Stomach smooth muscle (tissue), 2 donors: ENCODE measurements around the gene CD82.

ENCODE experiments used
- H3K27ac ChIP-seq: one replicate; pipeline ENCODE4 v1.7.0; 2013; ENCODE audit warnings: mild to moderate bottlenecking, low read length, inconsistent platforms
- H3K27me3 ChIP-seq, 2 donors: one replicate each; pipeline ENCODE4 v1.7.0; 2013; ENCODE audit warnings: low read length in 2 of 2; ENCODE audit not compliant: insufficient read depth in 2 of 2, control insufficient read depth in 1 of 2
- H3K36me3 ChIP-seq, 2 donors: one replicate each; pipeline ENCODE4 v1.7.0; 2013; ENCODE audit warnings: low read length in 2 of 2; ENCODE audit not compliant: control insufficient read depth in 2 of 2, insufficient read depth in 2 of 2
- H3K4me1 ChIP-seq: one replicate; pipeline ENCODE4 v1.7.0; 2013; ENCODE audit warnings: low read length; ENCODE audit not compliant: control insufficient read depth, insufficient read depth
- H3K4me3 ChIP-seq, 2 donors: one replicate each; pipeline ENCODE4 v1.7.0; 2013; ENCODE audit warnings: low read length in 2 of 2
- H3K9ac ChIP-seq, 2 donors: one replicate each; pipeline ENCODE4 v1.7.0; 2013; ENCODE audit warnings: low read length in 2 of 2, mild to moderate bottlenecking in 1 of 2
- H3K9me3 ChIP-seq, 2 donors: one replicate each; pipeline ENCODE4 v1.7.0; 2013; ENCODE audit warnings: low read length in 2 of 2; ENCODE audit not compliant: control insufficient read depth in 2 of 2
- donor health status: healthy.
- donor health status: Pancreatic carcinoma.

The CD82 gene

GRCh38 chr11:44576656-44577055, 11.2 kb downstream of the CD82 start:
- no peaks in the 10 kb centered on the region for H3K4me1 ChIP-seq
- no peak overlapping the region for H3K9ac ChIP-seq
- no peak overlapping the region for H3K4me3 ChIP-seq
- H3K36me3 ChIP-seq = no peaks in the 10 kb centered on the region
- H3K9me3 ChIP-seq = no peaks in the 10 kb centered on the region
- H3K27ac ChIP-seq = no peak overlapping the region
- no peaks in the 10 kb centered on the region for H3K27me3 ChIP-seq

GRCh38 chr11:44577231-44577830, 11.9 kb downstream of the CD82 start:
- no peaks in the 10 kb centered on the region for H3K9me3 ChIP-seq
- H3K4me1 ChIP-seq = no peaks in the 10 kb centered on the region
- H3K27me3 ChIP-seq = no peaks in the 10 kb centered on the region
- no peaks in the 10 kb centered on the region for H3K36me3 ChIP-seq
- no peak overlapping the region for H3K27ac ChIP-seq
- no peak overlapping the region for H3K9ac ChIP-seq
- no peak overlapping the region for H3K4me3 ChIP-seq

DNA sequence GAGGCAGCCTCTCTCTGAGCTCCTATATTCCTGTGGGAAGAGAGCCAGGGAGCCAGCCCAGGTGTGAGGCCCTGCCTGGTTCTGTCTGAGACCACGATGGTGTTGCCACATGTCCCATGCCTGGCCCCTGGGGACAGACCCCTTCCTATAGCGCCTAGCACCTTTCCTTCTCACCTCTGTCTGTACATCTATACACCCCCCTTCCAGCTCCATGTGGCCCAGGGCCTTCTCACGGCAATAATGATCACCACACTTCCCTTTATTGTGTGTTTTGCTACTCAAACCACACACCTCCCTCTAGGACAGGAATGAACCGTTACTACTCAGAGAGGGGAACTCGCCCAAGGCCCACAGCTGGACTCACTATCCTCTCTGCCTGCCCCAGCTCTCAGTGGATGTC, 12.8 kb downstream of the CD82 start:
- Histone ChIP-seq H3K36me3 (no peaks in the 10 kb centered on the region), H3K4me3 (no peak overlapping the region), H3K27ac (no peak overlapping the region), H3K4me1 (no peaks in the 10 kb centered on the region), H3K9me3 (peaks cover 0 to 9% of the 10 kb centered on the region in 2 donors), H3K27me3 (no peaks in the 10 kb centered on the region), H3K9ac (no peak overlapping the region)

- Histone ChIP-seq H3K4me3 (no peak overlapping the region), H3K36me3 (no peaks in the 10 kb centered on the region), H3K9ac (no peak overlapping the region), H3K9me3 (peaks cover 0 to 11% of the 10 kb centered on the region in 2 donors), H3K4me1 (no peaks in the 10 kb centered on the region), H3K27me3 (no peaks in the 10 kb centered on the region), H3K27ac (no peak overlapping the region)
Observed at GRCh38 chr11:44579302-44579761, 13.9 kb downstream of the CD82 start.

DNA sequence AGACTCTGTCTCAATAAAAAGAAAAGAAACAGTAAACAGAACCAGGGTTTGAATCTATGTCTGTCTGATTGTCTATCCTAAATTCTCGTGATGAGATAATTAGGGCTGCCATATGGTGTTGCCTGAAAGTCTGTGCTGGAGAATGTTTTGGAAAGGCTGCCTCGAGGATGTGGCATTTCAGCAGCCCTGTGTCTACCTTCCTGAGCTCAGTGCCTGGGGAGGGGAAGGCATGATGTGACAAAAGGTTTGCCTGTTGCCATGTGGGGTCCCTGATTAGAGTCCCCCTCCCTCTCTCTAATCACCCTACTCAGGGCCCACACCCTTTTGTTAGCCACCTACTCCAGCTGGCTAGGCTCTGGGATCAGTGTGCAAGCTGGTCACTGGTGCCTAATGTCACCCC, 15.2 kb downstream of the CD82 start:
- no peak overlapping the region for H3K27ac ChIP-seq
- no peak overlapping the region for H3K4me3 ChIP-seq
- peaks cover 0 to 11% of the 10 kb centered on the region in 2 donors for H3K9me3 ChIP-seq
- H3K27me3 ChIP-seq = no peaks in the 10 kb centered on the region
- no peaks in the 10 kb centered on the region for H3K36me3 ChIP-seq
- peaks cover 13% of the 10 kb centered on the region for H3K4me1 ChIP-seq
- no peak overlapping the region for H3K9ac ChIP-seq

- Histone ChIP-seq H3K27ac (no peak overlapping the region), H3K36me3 (no peaks in the 10 kb centered on the region), H3K4me3 (no peak overlapping the region), H3K9ac (no peak overlapping the region), H3K4me1 (peaks cover 13% of the 10 kb centered on the region), H3K27me3 (no peaks in the 10 kb centered on the region), H3K9me3 (peaks cover 0 to 11% of the 10 kb centered on the region in 2 donors)
Observed at GRCh38 chr11:44581246-44581645, 15.8 kb downstream of the CD82 start.

- no peak overlapping the region for H3K27ac ChIP-seq
- no peak overlapping the region for H3K9ac ChIP-seq
- peaks cover 0 to 11% of the 10 kb centered on the region in 2 donors for H3K9me3 ChIP-seq
- H3K4me1 ChIP-seq = peaks cover 13% of the 10 kb centered on the region
- H3K36me3 ChIP-seq = no peaks in the 10 kb centered on the region
- no peaks in the 10 kb centered on the region for H3K27me3 ChIP-seq
- no peak overlapping the region for H3K4me3 ChIP-seq
Observed at GRCh38 chr11:44582641-44583352, 17.3 kb downstream of the CD82 start.

DNA sequence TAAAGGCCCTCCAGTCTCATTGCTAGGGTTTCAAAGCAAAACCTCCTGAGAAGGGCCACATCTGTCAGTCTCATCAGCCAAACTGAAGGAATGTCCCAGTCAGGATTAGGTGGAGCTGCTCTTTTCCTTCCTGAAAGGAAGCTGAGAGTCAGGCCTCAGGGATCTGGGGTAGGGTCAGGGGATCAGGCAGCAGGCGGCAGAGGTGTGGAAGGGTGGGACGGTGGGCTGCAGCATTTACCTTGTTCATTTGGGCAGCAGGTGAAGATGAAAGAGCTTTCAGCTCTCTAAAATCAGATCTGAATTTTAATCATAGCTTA, 17.8 kb downstream of the CD82 start:
- Histone ChIP-seq H3K4me3 (no peak overlapping the region), H3K27me3 (no peaks in the 10 kb centered on the region), H3K4me1 (peaks cover 13% of the 10 kb centered on the region), H3K9me3 (peaks cover 0 to 11% of the 10 kb centered on the region in 2 donors), H3K27ac (no peak overlapping the region), H3K36me3 (no peaks in the 10 kb centered on the region), H3K9ac (no peak overlapping the region)

DNA sequence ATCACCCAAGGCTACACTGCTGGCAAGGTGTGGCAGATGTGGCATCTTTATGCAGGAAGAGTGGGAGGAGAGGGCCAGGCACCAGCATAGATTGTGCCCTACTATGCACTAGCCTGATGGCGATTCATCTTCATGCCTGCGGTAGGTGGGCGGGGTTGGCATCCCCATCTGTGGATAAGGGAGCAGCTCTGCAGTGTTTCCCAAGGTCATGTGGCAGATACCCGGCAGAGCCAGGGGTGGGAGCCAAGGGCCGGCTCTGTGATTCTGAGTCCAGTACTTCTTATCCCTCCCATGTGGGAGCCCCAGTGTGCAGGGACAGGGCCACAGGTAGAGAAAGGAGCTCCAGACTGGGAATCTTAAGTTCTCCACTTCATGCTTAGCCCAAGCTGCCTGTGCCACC, 20.0 kb downstream of the CD82 start:
- peaks cover 0 to 11% of the 10 kb centered on the region in 2 donors for H3K9me3 ChIP-seq
- H3K27ac ChIP-seq = peak overlapping the region; percentile 49
- H3K4me1 ChIP-seq = peaks cover 22% of the 10 kb centered on the region
- no peak overlapping the region for H3K9ac ChIP-seq
- no peaks in the 10 kb centered on the region for H3K27me3 ChIP-seq
- H3K36me3 ChIP-seq = no peaks in the 10 kb centered on the region
- H3K4me3 ChIP-seq = no peak overlapping the region

DNA sequence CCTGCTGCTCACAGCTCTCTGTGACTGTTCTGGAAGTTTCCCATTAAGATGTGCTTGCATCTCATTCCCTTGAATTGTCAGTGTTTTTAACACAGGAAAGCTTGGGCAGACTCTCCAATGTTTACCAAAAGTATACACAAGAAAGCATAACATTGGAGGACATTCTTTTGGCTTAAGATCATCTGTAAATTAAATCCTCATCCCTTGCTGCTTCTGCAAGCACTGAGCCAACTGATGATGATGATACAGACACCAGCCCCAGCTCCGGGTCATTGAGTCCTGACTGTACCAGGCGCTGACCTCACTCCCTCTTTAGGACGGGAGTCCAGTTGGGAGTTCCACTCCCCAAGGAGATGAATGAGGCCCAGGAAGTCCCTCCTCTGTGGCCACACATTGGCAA, 23.8 kb downstream of the CD82 start:
- no peak overlapping the region for H3K27ac ChIP-seq
- H3K4me1 ChIP-seq = peaks cover 50% of the 10 kb centered on the region
- H3K4me3 ChIP-seq = no peak overlapping the region
- H3K27me3 ChIP-seq = no peaks in the 10 kb centered on the region
- H3K9me3 ChIP-seq = no peaks in the 10 kb centered on the region
- H3K36me3 ChIP-seq = no peaks in the 10 kb centered on the region
- H3K9ac ChIP-seq = peak overlapping the region in 1 of 2 donors; percentile 21

DNA sequence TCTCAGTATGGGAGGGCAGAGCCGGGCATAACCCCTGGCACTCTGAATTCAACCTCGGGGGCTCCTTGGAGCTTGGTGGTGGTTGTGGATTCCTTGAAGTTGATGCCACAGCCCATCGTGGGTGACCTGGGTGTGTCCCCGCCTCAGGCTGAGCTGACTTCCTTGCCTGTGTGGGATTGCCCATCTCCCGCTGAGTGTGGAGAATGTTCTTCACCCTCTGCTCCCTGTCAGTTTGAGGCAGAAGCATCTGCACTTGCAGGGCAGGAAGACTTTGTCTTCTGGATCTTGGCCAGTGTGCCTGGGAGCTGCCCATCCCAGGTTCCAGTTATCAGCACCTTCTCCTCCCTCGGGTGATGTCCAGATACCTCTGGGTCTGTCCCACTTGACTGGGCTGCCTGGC, 25.3 kb downstream of the CD82 start:
- H3K27ac ChIP-seq = peak overlapping the region; percentile 81
- H3K9me3 ChIP-seq = no peaks in the 10 kb centered on the region
- H3K36me3 ChIP-seq = no peaks in the 10 kb centered on the region
- peaks cover 43% of the 10 kb centered on the region for H3K4me1 ChIP-seq
- no peak overlapping the region for H3K9ac ChIP-seq
- no peak overlapping the region for H3K4me3 ChIP-seq
- no peaks in the 10 kb centered on the region for H3K27me3 ChIP-seq
